Type B pancreatic cell (in vitro differentiated cells): ENCODE data around the gene GOLGA6A. TPM values are rescaled to one million over a fixed set of nuclear protein-coding genes. Genes with fewer than 3 reads are reported as not detected.

Experiments
- DNase-seq: peaks from one replicate; pipeline ENCODE4 v3.0.0; 2021; ENCODE audit warnings: mixed read lengths; ENCODE audit not compliant: unreplicated experiment; ENCODE audit errors: extremely low spot score
- H3K27ac Mint-ChIP-seq: 2 replicates; pipeline ENCODE4 v1.8.0; 2021; ENCODE audit warnings: mild to moderate bottlenecking, mixed read lengths
- H3K27me3 Mint-ChIP-seq: 2 replicates; pipeline ENCODE4 v1.8.0; 2021; ENCODE audit warnings: mixed read lengths
- H3K36me3 Mint-ChIP-seq: 2 replicates; pipeline ENCODE4 v1.8.0; 2021; ENCODE audit warnings: mixed read lengths
- H3K4me1 Mint-ChIP-seq: one replicate; pipeline ENCODE4 v1.8.0; 2021; ENCODE audit warnings: mixed read lengths; ENCODE audit not compliant: unreplicated experiment
- H3K4me3 Mint-ChIP-seq: 2 replicates; pipeline ENCODE4 v1.8.0; 2021; ENCODE audit warnings: mild to moderate bottlenecking, mixed read lengths
- H3K9me3 Mint-ChIP-seq: 2 replicates; pipeline ENCODE4 v1.8.0; 2021; ENCODE audit warnings: mixed read lengths
- total RNA-seq: library from RNA; stranded (reverse); gene quantifications from 2 replicates; pipeline ENCODE4 v1.2.1, GENCODE V29; 2021; ENCODE audit warnings: low replicate concordance
- TF ChIP-seq, protein P1 (sequence below): fragments of 200-600 bp; sonication (generic); conservative IDR thresholded peaks from 2 replicates; pipeline ENCODE4 v1.5.0; 2021; ENCODE audit warnings: antibody characterized with exemption, mild to moderate bottlenecking

GOLGA6A gene
- total RNA-seq, 1 donor from 2014 or later, result not detected

DNA sequence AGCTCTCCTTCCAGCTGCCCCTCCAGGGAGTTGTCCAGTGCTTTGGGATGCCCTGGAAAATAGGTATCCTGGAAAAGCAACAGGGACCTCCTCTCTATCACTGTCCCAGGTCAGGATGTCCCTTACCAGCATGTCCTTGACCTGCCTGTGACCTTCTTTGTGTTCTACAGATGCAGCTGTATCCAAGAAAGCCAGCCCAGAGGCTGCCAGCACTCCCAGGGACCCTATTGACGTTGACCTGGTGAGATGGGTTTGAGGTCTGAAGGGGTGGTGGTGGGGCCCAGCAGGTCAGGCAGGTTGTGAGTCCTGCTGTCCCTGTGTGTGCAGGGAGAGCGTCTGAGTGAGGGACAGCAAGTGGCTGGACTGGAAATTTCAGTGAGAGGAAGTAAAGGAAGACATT, 57.7 kb downstream of the GOLGA6A start:
- no peak for DNase-seq
- Mint-ChIP-seq H3K27ac (no peak overlapping the region), H3K27me3 (no peaks in the 10 kb centered on the region), H3K9me3 (no peaks in the 10 kb centered on the region), H3K4me3 (no peak overlapping the region), H3K36me3 (peaks cover 18% of the 10 kb centered on the region), H3K4me1 (no peaks in the 10 kb centered on the region)
- TF ChIP-seq, protein P1, sequence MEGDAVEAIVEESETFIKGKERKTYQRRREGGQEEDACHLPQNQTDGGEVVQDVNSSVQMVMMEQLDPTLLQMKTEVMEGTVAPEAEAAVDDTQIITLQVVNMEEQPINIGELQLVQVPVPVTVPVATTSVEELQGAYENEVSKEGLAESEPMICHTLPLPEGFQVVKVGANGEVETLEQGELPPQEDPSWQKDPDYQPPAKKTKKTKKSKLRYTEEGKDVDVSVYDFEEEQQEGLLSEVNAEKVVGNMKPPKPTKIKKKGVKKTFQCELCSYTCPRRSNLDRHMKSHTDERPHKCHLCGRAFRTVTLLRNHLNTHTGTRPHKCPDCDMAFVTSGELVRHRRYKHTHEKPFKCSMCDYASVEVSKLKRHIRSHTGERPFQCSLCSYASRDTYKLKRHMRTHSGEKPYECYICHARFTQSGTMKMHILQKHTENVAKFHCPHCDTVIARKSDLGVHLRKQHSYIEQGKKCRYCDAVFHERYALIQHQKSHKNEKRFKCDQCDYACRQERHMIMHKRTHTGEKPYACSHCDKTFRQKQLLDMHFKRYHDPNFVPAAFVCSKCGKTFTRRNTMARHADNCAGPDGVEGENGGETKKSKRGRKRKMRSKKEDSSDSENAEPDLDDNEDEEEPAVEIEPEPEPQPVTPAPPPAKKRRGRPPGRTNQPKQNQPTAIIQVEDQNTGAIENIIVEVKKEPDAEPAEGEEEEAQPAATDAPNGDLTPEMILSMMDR, result no peak

DNA sequence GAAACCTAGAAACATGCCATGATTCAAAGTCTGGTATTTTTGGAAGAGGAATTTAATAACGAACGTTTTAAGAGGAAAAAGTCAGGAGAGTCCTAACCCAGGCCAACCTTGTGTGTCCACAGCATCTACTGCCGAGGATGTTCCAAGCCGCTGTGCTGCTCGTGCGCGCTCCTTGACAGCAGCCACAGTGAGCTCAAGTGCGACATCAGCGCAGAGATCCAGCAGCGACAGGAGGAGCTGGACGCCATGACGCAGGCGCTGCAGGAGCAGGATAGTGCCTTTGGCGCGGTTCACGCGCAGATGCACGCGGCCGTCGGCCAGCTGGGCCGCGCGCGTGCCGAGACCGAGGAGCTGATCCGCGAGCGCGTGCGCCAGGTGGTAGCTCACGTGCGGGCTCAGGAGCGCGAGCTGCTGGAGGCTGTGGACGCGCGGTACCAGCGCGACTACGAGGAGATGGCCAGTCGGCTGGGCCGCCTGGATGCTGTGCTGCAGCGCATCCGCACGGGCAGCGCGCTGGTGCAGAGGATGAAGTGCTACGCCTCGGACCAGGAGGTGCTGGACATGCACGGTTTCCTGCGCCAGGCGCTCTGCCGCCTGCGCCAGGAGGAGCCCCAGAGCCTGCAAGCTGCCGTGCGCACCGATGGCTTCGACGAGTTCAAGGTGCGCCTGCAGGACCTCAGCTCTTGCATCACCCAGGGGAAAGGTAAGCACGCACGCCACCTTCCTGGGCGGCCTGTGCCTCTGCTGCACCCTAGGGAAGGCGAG, 59.5 kb downstream of the GOLGA6A start:
- Mint-ChIP-seq H3K4me1 (no peaks in the 10 kb centered on the region), H3K27ac (no peak overlapping the region)
- TF ChIP-seq, protein P1, result no peak

More for the DNA sequence above, 59.5 kb downstream of the GOLGA6A start:
- Mint-ChIP-seq H3K36me3 (peaks cover 14% of the 10 kb centered on the region), H3K4me3 (no peak overlapping the region), H3K9me3 (no peaks in the 10 kb centered on the region), H3K27me3 (no peaks in the 10 kb centered on the region)
- DNase-seq, result no peak

Other genes with a start within 250 kb of the GOLGA6A start
- gene TBC1D21, start 209.0 kb downstream of the GOLGA6A start, total RNA-seq, result not detected in 2 replicates
- 10.3 and 25.1 TPM in 2 replicates for gene LOXL1, start 156.1 kb downstream of the GOLGA6A start, total RNA-seq
- gene STOML1, start 90.3 kb downstream of the GOLGA6A start, total RNA-seq, result 10.4 and 10.8 TPM in 2 replicates
- 28.7 and 29.8 TPM in 2 replicates for gene PML, start 87.8 kb downstream of the GOLGA6A start, total RNA-seq
- gene ISLR2, start 48.0 kb upstream of the GOLGA6A start, total RNA-seq, result 0.59 and 16.9 TPM in 2 replicates
- 0.24 and 41.6 TPM in 2 replicates for gene ISLR, start 91.2 kb upstream of the GOLGA6A start, total RNA-seq
- 19.2 and 158 TPM in 2 replicates for gene STRA6, start 120.2 kb upstream of the GOLGA6A start, total RNA-seq
- 2.2 and 5.0 TPM in 2 replicates for gene CCDC33, start 153.8 kb upstream of the GOLGA6A start, total RNA-seq